ENCODE measurements around the gene EPHB4. TPM values are rescaled to one million over a fixed set of nuclear protein-coding genes. Genes with fewer than 3 reads are reported as not detected.
"Not testable (repeated sequence)": the region's sequence is repeated elsewhere in the genome, so short reads cannot be mapped to it uniquely, and the experiment has no call there.

Gene EPHB4
- total RNA-seq, 1 donor from 2014 or later, result 1.0 TPM

- intact Hi-C loops (cut with micrococcal nuclease), result no loop called here
These were observed 35.2 kb downstream of the EPHB4 start for GRCh38 chr7:100791881-100792666.

GRCh38 chr7:100789055-100789454 lies 38.3 kb downstream of the EPHB4 start:
- intact Hi-C loops (cut with micrococcal nuclease), result no loop called here

GRCh38 chr7:100786323-100786722 lies 41.0 kb downstream of the EPHB4 start:
- intact Hi-C loops (cut with micrococcal nuclease), result no loop called here

DNA sequence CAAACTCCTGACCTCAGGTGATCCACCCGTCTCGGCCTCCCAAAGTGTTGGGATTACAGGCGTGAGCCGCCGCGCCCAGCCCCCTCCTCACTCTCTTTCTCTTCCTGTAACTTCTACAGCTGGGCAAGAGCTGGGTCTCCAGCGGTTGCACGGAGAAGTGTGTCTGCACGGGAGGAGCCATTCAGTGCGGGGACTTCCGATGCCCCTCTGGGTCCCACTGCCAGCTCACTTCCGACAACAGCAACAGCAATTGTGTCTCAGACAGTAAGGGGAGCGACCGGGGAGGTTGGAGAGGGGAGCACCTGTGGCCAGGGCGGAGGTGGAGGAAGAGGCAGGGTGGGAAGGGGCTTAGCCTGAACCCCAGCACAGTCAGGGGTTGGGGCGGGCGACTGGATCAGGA lies 41.4 kb downstream of the EPHB4 start:
- intact Hi-C loops (cut with micrococcal nuclease), result no loop called here

DNA sequence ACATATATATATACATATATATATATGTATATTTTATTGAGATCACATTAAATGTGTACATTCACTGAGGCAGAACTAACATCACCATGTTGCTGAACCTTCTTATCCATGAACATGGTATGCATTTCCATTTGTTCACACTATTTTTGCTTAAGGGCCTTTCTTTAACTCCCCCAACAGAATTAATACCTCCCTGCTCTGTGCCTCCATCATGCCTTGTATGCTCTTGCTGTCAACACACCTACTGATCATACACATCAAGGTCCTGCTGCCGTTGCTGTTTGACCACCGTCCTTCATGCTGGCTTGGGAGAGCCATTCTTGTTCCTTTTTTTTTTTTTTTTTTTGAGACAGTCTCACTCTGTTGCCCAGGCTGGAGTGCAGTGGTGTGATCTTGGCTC lies 43.5 kb downstream of the EPHB4 start:
- intact Hi-C loops (cut with micrococcal nuclease), result no loop called here

DNA sequence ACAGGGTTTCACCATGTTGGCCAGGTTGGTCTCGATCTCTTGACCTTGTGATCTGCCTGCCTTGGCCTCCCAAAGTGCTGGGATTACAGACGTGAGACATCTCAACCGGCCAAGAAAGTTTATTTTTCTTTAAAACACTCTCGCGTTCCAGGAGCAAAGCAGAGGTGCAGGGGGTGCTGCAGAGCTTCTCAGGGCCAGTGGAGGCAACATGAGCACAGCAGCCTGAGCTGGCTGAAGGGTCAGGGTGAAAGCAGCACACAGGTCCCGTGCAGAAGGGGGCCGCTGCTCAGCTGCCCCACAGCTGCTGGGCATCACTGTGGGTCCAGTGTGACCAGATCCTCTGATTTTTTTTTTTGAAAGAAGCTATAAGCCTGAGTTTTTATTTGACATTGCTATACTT lies 46.1 kb downstream of the EPHB4 start:
- intact Hi-C loops (cut with micrococcal nuclease), result no loop called here

- intact Hi-C loops (cut with micrococcal nuclease), result no loop called here
These were observed 48.0 kb downstream of the EPHB4 start for GRCh38 chr7:100779359-100779758.

DNA sequence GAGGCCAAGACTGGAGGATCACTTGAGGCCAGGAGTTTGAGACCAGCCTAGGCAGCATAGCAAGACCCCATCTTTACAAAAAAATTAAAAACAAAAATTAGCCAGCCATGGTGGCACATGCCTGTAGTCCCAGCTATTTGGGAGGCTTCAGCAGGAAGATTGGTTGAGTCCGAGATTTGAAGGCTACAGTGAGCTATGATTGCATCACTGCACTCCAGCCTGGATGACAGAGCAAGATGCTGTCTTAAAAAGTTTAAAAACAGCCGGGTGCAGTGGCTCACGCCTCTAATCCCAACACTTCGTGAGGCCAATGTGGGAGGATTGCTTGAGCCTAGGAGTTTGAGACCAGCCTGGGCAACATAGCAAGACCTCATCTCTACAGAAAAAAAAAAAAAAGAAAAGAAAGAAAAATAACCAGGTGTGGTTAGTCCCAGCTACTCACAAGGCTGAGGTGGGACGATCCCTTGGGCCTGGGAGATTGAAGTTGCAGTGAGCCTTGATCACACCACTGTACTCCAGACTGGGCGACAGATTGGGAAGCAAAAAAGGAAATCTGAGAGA lies 49.2 kb downstream of the EPHB4 start:
- intact Hi-C loops (cut with micrococcal nuclease), result no loop called here

DNA sequence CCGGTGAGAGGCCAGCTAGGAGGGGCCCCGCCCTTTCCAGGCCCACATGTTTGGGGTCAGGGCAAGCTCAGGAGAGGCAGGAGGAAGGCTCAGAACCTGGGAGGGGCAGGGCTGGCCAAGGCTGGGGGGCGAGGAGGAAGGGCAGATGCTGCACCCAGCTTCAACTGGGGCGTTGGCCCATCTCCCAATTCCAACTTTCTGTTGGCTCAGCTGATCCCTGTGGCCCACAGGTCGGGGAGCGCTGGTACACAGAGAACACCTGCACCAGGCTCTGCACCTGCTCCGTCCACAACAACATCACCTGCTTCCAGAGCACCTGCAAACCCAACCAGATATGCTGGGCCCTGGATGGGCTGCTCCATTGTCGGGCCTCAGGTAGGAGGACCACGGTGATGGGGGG lies 53.8 kb downstream of the EPHB4 start:
- intact Hi-C loops (cut with micrococcal nuclease), result no loop called here

DNA sequence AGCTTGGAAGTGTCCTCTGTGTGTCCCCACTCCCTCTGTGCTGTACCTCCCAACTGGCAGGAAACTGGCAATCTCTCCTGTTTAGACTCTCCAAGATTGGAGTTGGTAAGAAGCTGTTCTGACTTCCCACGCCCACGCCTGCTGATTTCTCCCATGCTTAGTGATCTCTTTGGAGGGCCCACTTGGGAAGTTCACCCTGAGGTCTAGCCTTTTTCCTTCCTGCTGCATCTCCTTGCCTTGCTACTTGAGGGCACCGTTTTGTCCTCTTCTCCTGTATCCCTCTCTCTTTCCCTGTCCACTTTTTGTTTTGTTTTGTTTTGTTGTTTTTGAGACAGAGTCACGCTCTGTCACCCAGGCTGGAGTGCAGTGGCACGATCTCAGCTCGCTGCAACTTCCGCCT lies 58.5 kb downstream of the EPHB4 start:
- intact Hi-C loops (cut with micrococcal nuclease), result no loop called here

GRCh38 chr7:100765250-100765649 lies 62.1 kb downstream of the EPHB4 start:
- intact Hi-C loops (cut with micrococcal nuclease), result no loop called here

DNA sequence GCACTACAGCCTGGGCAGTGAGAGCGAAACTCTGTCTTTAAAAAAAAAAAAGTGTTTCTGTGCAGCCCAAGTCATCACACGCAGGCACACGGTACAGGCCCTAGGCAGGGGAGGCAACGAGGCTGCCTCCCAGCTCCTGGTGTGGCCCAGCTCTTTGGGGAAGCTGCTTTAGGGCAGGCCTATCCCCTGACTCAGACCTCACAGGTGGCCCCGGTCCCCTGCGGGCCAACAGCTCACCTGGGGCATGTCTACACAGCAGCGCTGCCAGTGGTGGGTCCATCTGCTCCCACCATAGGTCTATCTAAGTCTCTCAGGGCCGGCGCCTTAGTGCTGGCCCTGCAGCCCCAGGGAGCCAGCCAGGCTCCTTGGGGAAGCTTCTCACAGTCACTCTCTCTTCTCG lies 62.5 kb downstream of the EPHB4 start:
- intact Hi-C loops (cut with micrococcal nuclease), result no loop called here

GRCh38 chr7:100763556-100764140 lies 63.7 kb downstream of the EPHB4 start:
- intact Hi-C loops (cut with micrococcal nuclease), result no loop called here

GRCh38 chr7:100762841-100763240 lies 64.5 kb downstream of the EPHB4 start:
- intact Hi-C loops (cut with micrococcal nuclease), result not testable (repeated sequence)

- intact Hi-C loops (cut with micrococcal nuclease), result no loop called here
These were observed 67.8 kb downstream of the EPHB4 start for GRCh38 chr7:100759357-100760171.

DNA sequence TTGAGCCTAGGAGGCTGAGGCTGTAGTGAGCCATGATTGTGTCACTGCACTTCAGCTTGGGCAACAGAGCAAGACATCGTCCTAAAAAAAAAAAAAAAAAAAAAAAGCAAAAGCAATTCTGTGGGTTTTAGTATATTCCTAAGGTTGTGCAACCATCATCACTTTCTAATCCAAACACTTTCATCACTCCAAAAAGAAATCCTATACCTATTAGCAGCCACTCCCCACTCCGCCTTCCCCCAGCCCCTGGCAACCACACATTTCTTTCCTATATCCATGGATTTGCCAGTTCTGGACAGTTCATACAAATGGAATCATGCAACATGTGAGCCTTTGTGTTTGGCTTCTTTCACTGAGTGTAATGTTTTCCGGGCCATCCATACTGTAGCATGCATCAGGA lies 73.6 kb downstream of the EPHB4 start:
- intact Hi-C loops (cut with micrococcal nuclease), result no loop called here

DNA sequence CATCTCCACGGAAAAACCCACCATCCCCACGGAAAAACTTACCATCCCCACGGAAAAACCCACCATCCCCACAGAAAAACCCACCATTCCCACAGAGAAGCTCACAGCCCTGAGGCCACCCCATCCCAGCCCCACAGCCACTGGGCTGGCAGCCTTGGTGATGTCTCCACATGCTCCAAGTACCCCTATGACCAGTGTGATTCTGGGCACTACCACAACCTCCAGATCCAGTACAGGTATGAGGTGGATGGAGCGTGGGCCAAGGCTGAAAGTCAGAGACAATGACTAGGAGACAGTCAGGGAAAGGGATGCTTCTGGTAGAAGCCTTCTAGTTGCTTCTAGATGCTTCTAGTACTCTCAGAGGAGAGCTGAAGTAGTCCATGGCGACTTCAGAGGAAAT lies 74.3 kb downstream of the EPHB4 start:
- intact Hi-C loops (cut with micrococcal nuclease), result no loop called here

Other genes with a start within 250 kb of the EPHB4 start
- 171 and 180 TPM in 2 replicates for gene LRCH4, start 241.4 kb downstream of the EPHB4 start, total RNA-seq
- 0.66 and 0.85 TPM in 2 replicates for gene FBXO24, start 241.2 kb downstream of the EPHB4 start, total RNA-seq
- gene PCOLCE, start 225.2 kb downstream of the EPHB4 start, total RNA-seq, result 5.4 and 7.3 TPM in 2 replicates
- 44.0 and 44.4 TPM in 2 replicates for gene MOSPD3, start 215.0 kb downstream of the EPHB4 start, total RNA-seq
- gene TFR2, start 186.0 kb downstream of the EPHB4 start, total RNA-seq, result 9.8 and 10.9 TPM in 2 replicates
- gene ACTL6B, start 171.1 kb downstream of the EPHB4 start, total RNA-seq, result not detected in 2 replicates
- gene GNB2, start 153.8 kb downstream of the EPHB4 start, total RNA-seq, result 228 and 230 TPM in 2 replicates
- gene GIGYF1, start 133.3 kb downstream of the EPHB4 start, total RNA-seq, result 47.1 and 54.5 TPM in 2 replicates
- gene POP7, start 121.4 kb downstream of the EPHB4 start, total RNA-seq, result 42.5 TPM in 2 replicates
- gene EPO, start 107.1 kb downstream of the EPHB4 start, total RNA-seq, result not detected in 2 replicates
- gene ZAN, start 93.9 kb downstream of the EPHB4 start, total RNA-seq, result not detected in 2 replicates
- 52.4 TPM in 2 replicates for gene SLC12A9, start 25.2 kb upstream of the EPHB4 start, total RNA-seq
- 26.3 and 28.4 TPM in 2 replicates for gene TRIP6, start 39.9 kb upstream of the EPHB4 start, total RNA-seq
- gene SRRT, start 47.6 kb upstream of the EPHB4 start, total RNA-seq, result 229 and 233 TPM in 2 replicates
- gene UFSP1, start 62.2 kb upstream of the EPHB4 start, total RNA-seq, result 3.3 and 3.7 TPM in 2 replicates
- gene ACHE, start 68.4 kb upstream of the EPHB4 start, total RNA-seq, result 0.17 and 0.42 TPM in 2 replicates
- gene MUC3A, start 122.0 kb upstream of the EPHB4 start, total RNA-seq, result not detected in 2 replicates
- not detected in 2 replicates for gene MUC12, start 142.0 kb upstream of the EPHB4 start, total RNA-seq
- not detected in 2 replicates for gene MUC17, start 192.6 kb upstream of the EPHB4 start, total RNA-seq